Colonic mucosa (tissue), 4 donors: ENCODE measurements around the gene IL1RL2. TPM values are rescaled to one million over a fixed set of nuclear protein-coding genes. Genes with fewer than 3 reads are reported as not detected.
A peak's percentile ranks its signal among the peaks of the same experiment; 100 is the strongest.

Experiments used
- DNase-seq: peaks from one replicate; pipeline ENCODE4 v3.0.0-alpha.2; 2020
- H3K27ac ChIP-seq: fragments of 200-600 bp; one replicate; pipeline ENCODE4 v1.8.0; 2021
- H3K27me3 ChIP-seq: fragments of 200-600 bp; one replicate; pipeline ENCODE4 v1.8.0; 2021
- H3K36me3 ChIP-seq: fragments of 200-600 bp; one replicate; pipeline ENCODE4 v1.8.0; 2021
- H3K4me1 ChIP-seq: fragments of 200-600 bp; one replicate; pipeline ENCODE4 v1.8.0; 2021; ENCODE audit warnings: mild to moderate bottlenecking
- H3K4me3 ChIP-seq: fragments of 200-600 bp; one replicate; pipeline ENCODE4 v1.8.0; 2021
- H3K9ac ChIP-seq, 2 donors: one replicate each; pipeline ENCODE4 v1.7.0; 2013; ENCODE audit warnings: control low read depth in 2 of 2, low read depth in 2 of 2, low read length in 2 of 2
- H3K9me3 ChIP-seq: fragments of 200-600 bp; one replicate; pipeline ENCODE4 v1.8.0; 2021
- intact Hi-C: fragments of 100-400 bp; cut with DNase I; formaldehyde crosslinking; loops from one replicate; pipeline ENCODE4 v1.14.1; 2022
- total RNA-seq, 2 donors: library from RNA; stranded (reverse); fragmentation: NEBNext Ultra II Directional in 1 of 2; extraction: Animal tissue kit (Norgen Biotek cat#: 25700) in 1 of 2; gene quantifications; one replicate each; pipeline ENCODE4 v1.2.1, GENCODE V29; 2021
- TF ChIP-seq, protein P1 (sequence below): fragments of 200-600 bp; IDR thresholded peaks from one replicate; pipeline ENCODE4 v1.8.0; 2022; ENCODE audit warnings: antibody characterized with exemption, mild to moderate bottlenecking
- donor health status: healthy.
- donor health status: DM: no; HTN: no; CAD: no.
- donor health status: DM: no; HTN: no; CAD: no.

IL1RL2 gene
- total RNA-seq, 2 donors from 2014 or later: 1.9 to 2.8 TPM

DNA sequence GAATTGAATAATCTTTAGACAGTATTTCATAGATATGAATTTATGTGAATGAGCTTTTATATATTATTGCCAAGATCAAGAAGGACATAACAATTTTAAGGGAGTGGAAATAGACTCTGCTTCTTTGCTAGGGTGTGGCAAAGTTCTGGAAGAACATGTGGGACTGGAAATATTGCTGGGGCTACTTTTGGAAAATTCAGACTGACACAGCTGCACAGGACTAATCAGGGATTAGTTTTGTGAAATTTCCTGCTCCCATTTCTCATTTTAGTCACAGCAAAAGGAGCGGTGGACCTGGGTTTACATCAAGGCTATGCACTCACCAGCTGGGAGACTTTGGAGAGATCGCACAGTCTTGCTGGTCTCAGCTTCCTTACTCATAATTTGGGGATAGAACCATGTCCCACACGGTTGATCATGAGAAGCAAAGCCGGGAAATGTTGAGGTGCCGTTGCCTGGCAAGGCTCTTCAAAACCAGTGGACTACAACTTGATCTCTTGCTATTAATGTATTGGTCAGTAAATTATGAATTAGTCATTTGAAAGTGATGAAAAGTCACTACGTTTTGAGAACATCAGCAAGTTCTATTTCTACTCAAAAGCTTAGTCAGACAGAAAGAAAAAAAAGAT lies 42.4 kb downstream of the IL1RL2 start:
- Histone ChIP-seq H3K4me3 (no peak overlapping the region), H3K36me3 (no peaks in the 10 kb centered on the region), H3K9ac (no peak overlapping the region), H3K9me3 (no peaks in the 10 kb centered on the region), H3K27ac (peak overlapping the region; percentile 91), H3K4me1 (no peaks in the 10 kb centered on the region), H3K27me3 (no peaks in the 10 kb centered on the region)
- no peak for DNase-seq
- TF ChIP-seq, protein P1, sequence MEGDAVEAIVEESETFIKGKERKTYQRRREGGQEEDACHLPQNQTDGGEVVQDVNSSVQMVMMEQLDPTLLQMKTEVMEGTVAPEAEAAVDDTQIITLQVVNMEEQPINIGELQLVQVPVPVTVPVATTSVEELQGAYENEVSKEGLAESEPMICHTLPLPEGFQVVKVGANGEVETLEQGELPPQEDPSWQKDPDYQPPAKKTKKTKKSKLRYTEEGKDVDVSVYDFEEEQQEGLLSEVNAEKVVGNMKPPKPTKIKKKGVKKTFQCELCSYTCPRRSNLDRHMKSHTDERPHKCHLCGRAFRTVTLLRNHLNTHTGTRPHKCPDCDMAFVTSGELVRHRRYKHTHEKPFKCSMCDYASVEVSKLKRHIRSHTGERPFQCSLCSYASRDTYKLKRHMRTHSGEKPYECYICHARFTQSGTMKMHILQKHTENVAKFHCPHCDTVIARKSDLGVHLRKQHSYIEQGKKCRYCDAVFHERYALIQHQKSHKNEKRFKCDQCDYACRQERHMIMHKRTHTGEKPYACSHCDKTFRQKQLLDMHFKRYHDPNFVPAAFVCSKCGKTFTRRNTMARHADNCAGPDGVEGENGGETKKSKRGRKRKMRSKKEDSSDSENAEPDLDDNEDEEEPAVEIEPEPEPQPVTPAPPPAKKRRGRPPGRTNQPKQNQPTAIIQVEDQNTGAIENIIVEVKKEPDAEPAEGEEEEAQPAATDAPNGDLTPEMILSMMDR: no peak
- intact Hi-C loops: no loop called here

DNA sequence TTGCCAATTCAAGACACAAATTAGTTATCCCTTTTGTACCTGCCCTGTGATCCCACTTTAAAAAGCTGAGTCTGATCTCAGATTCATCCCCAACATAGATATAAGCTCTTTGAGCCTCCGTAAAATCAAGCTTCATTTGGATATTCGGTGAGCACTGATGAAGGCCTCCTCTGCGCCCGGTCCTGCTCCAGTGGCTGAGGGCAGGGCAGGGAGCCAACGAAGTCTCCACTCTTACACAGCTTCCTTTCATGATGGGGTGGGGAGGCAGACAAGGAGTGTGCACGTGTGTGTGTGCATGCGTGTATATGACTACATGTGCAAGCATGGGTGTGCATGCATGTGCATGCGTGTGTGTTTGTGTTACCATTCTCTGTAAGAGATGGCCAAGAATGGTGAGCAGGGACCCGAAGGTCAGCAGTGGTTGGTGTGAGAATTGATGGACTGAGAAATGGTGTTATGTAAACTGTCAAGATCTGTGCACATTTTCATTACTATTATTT lies 43.6 kb downstream of the IL1RL2 start:
- Histone ChIP-seq H3K36me3 (no peaks in the 10 kb centered on the region), H3K27me3 (no peaks in the 10 kb centered on the region), H3K9ac (no peak overlapping the region), H3K4me1 (no peaks in the 10 kb centered on the region), H3K27ac (no peak overlapping the region), H3K9me3 (no peaks in the 10 kb centered on the region), H3K4me3 (no peak overlapping the region)
- no peak for DNase-seq
- intact Hi-C loops: no loop called here
- TF ChIP-seq, protein P1: no peak

DNA sequence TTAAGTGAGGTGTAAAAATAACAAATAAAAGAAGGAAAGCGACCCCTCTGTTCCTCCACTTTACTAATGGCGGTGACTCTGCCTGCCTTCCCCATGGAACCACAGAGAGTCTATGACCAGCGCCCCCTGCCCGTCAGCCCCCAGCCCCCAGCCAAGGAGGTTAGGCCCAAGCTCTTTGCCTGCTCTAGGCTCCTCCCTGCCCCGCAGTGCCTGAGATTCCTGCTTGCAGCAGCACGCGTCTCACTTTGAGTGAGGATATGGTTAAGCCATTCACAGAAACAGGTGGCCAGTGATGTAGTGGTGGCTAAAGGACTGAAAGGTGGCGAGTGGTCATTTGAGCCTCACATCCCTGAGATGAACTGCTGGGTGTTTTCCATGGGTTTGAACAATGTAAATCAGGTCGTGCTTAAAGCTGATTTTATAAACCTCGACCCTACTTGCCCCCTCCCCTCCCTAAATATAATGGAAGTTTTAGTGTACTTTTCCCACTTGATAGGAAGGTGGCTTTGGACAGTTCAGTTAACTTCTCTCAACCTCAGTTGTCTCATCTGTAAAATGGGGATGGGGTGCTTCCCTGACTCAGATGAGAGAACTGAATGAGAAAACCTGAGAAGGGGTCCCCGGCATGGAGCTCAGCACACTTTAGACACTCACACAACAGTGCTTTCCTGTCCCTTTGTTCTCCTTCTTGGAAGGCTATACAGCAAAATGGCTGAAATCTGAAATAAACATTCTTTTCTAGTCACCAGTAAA lies 46.5 kb downstream of the IL1RL2 start:
- H3K36me3 ChIP-seq: no peaks in the 10 kb centered on the region
- TF ChIP-seq, protein P1: no peak
- H3K9ac ChIP-seq: no peak overlapping the region
- H3K4me3 ChIP-seq: no peak overlapping the region
- no peaks in the 10 kb centered on the region for H3K9me3 ChIP-seq
- no peaks in the 10 kb centered on the region for H3K27me3 ChIP-seq
- intact Hi-C loops: no loop called here
- DNase-seq: no peak
- H3K27ac ChIP-seq: no peak overlapping the region
- H3K4me1 ChIP-seq: no peaks in the 10 kb centered on the region

DNA sequence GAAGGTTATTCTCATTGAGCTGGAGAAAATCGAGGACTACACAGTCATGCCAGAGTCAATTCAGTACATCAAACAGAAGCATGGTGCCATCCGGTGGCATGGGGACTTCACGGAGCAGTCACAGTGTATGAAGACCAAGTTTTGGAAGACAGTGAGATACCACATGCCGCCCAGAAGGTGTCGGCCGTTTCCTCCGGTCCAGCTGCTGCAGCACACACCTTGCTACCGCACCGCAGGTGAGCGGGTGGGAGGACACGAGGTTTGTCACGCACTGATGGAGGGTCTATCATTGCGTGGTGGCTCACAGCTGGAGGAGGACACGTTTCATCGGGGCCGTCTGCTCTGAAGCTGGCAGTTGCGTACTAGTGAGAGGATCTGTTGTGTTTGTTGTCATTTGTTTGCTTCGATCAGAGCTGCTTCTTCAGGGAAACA lies 48.2 kb downstream of the IL1RL2 start:
- Histone ChIP-seq H3K36me3 (no peaks in the 10 kb centered on the region), H3K9me3 (no peaks in the 10 kb centered on the region), H3K4me1 (no peaks in the 10 kb centered on the region), H3K4me3 (no peak overlapping the region), H3K27me3 (no peaks in the 10 kb centered on the region), H3K27ac (no peak overlapping the region), H3K9ac (no peak overlapping the region)
- intact Hi-C loops: no loop called here
- no peak for DNase-seq
- TF ChIP-seq, protein P1: no peak

DNA sequence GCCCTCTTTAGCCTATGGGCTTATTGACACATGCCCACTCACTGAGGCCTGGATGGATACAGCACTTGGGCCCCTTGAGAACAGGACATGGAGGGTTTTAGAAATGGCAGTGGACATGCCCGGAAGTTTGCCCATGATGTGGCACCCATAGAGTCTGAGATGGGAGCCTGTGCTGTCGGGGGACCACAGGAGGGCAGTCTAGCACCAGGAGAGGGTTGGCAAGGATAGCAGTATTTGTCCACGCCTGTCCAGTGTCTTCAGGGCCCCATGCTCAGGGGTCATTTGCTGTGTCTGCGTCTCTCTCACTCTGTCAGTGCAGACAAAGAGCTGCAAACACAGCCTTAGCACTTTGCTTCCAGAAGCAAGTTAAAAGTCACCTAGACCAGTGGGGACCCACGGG lies 48.7 kb downstream of the IL1RL2 start:
- Histone ChIP-seq H3K4me1 (peaks cover 2% of the 10 kb centered on the region), H3K27ac (no peak overlapping the region), H3K9ac (no peak overlapping the region), H3K4me3 (no peak overlapping the region), H3K27me3 (no peaks in the 10 kb centered on the region), H3K9me3 (no peaks in the 10 kb centered on the region), H3K36me3 (no peaks in the 10 kb centered on the region)
- intact Hi-C loops: no loop called here
- no peak for DNase-seq
- TF ChIP-seq, protein P1: no peak
